ENCODE data around the gene VPS13D.
A peak's percentile ranks its signal among the peaks of the same experiment; 100 is the strongest.
"Not testable (repeated sequence)": the region's sequence is repeated elsewhere in the genome, so short reads cannot be mapped to it uniquely, and the experiment has no call there.

VPS13D gene

DNA sequence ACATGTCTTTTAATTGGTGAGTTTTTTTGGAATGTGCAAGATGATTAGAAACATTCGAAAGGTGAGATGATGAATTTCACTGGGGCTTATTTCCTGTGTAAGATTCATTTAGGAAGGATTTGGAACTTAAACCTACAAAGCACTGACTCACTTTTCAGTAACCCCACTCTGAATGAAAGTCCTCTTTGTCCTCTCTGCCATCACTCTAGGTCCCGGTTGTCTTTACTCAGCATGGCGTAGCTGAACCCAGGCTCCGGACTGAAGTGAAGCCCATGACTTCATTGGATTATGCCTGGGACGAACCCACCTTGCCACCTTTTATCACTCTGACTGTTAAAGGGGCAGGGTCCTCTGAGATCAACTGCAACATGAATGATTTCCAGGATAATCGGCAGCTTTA lies 139.4 kb downstream of the VPS13D start:
- no peak for DNase-seq (ENCODE audit: low spot score)

- DNase-seq (ENCODE audit: low spot score): no peak
These were observed 140.6 kb downstream of the VPS13D start for GRCh38 chr1:12370333-12370975.

DNA sequence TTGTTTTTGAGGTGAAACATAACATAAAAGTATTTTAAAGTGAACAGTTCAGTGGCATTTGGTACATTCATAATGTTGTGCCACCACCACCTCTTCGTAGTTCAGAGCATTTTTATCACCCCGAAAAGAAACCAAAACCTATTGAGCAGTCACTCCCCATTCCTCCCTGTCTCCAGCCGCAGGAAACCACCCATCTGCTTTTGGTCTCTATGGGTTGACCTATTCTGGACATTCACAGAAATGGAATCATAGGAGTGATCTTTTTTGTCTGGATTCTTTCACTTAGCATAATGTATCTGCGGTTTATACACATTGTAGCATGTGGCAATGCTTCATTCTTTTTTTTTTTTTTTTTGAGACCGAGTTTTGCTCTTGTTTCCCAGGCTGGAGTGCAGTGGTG lies 141.2 kb downstream of the VPS13D start:
- no peak for DNase-seq (ENCODE audit: low spot score)

DNA sequence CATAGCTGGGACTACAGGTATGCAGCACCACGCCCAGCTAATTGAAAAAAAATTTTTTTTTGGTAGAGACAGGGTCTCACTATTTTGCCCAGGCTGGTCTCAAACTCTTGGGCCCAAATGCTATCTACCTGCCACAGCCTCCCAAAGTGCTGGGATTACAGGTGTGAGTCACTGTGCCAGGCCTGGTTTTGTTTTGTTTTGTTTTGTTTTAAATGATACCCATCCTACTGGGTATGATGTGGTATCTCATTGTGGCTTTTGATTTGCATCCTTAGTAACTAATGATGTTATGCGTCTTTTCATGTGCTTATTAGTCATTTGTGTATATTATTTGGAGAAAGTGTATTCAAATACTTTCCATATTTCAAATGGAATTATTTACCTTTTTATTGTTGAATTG lies 142.3 kb downstream of the VPS13D start:
- no peak for DNase-seq (ENCODE audit: low spot score)

- no peak for DNase-seq (ENCODE audit: low spot score)
These were observed 142.9 kb downstream of the VPS13D start for GRCh38 chr1:12372761-12373160.

DNA sequence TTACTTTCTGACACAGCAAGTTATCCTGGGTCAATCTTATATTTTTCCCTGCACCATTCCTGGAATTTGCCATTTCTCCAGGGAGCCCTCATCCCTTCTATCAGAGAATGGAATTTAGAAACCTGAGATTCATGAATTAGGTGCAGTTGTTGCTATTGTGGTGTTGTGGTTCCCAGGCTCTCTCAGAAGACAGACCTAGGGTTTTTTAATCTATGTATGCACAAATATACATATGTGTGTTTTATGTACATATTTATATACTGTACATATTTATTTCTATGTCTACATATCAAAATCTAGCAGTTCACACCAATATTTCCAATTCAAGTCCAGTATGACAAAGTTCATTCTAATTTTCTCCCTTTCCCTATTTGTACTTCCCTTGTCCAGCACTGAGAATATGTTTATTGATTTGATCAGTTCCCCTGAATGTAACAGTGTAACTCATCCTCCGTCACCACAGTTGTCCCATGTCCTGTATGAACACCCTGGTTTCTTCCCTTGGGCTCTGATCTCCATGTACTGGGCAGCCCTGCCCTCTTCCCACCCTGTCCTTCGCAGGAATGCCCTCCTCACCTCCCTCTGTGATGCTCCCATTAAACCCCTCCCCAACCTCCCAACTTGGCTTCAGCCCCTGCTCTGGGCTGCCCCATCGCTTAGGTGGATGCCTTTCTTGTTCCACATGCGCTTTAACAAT lies 145.5 kb downstream of the VPS13D start:
- no peak for DNase-seq (ENCODE audit: low spot score)

DNA sequence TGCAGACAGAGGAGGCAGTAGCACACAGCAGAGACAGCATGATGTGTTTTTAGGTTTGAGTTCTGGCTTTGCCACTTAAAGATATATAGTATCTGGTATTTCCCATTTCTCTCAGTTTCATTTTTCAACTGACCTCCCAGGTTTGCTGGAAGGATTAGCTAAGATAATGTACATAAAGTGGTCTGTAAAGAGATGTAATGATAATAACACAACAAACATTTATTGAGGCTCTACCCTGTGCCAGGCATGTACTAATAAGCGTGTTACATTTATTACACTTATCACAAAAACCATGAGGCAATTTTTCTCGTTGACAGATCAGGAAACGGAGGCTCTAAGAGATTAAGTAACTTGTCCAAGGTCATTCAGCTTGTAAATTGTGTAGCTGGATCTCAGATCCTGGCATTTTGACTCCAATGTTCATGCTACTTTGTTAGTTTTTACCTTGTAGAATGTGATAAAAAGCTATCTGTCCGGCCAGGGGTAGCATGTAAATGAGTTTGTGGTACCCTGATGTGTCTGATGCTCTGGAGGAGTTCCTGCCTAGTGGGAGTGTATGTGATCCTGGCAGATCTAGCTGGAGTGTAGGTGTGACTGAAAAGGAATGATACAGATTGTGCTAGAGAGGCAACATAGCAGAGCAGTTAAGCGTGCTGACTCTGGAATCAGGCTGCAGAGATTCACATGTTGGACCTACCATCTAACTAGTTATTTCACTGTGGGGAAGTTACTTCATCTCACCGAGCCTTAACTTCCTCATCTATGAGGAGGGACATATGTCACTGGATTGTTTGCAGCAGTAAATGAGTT lies 146.6 kb downstream of the VPS13D start:
- DNase-seq (ENCODE audit: low spot score): no peak

DNA sequence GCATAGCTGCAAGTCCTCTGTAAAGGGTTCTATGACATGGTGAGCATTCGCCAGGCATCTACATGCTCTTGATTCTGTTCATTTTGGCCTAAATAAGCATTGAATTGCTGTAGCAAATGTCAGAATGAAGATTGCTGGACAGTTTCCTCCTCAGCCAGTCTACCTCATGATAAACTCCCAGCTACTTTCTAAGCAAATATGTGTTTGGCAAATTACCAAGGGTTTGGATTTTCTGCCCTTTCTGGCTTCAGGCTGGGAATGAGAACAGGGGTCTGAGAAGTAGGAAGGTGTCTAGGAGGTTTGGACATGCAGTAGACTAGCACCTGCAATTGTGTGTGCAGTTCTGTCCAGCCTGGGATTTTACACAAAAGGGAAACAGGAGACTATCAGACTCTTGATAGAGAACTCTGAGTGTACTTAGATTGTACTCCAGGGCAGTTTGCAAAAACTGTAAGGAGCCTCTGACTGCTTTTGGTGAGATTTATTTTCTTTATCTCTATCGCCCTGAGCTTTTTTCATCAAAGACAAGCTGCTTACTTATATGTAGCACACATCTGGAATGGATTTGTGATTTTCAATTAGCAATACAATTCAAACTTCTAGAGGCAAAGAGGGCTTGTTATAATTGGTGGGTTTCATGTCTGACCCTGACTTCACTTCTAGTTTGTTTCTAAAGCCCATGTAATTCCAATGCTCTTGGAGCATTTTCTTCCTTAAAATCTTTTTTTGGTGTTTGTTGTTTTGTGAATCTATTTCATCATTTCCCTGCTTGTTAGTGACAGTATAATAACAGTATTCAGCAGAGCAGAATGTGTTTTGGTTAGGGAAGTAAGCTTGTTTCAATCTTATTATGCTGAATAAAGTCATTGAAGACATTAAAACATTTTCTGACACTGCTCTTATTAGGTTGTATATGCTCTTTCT lies 150.8 kb downstream of the VPS13D start:
- DNase-seq (ENCODE audit: low spot score): peak; percentile 12

DNA sequence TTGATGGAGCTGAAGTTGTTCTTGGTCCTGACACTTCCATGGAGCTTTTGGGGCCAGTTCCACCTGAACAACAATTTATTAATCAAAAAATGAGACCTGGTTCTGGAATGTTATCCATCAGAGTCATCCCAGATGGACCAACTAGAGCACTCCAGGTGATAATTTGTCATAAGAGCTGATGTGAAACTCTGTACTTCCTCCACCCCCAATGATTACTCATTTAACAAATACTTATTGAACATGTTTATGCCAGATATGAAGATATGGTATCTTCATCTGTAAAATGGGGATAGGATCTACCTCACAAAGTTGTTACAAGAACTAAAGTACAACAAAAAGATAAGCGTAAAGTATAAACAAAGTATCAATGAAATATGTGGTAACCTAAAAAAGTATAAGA lies 153.2 kb downstream of the VPS13D start:
- no peak for DNase-seq (ENCODE audit: low spot score)

GRCh38 chr1:12383786-12384185 lies 154.0 kb downstream of the VPS13D start:
- DNase-seq (ENCODE audit: low spot score): peak; percentile 14

GRCh38 chr1:12384836-12385456 lies 155.1 kb downstream of the VPS13D start:
- no peak for DNase-seq (ENCODE audit: low spot score)

DNA sequence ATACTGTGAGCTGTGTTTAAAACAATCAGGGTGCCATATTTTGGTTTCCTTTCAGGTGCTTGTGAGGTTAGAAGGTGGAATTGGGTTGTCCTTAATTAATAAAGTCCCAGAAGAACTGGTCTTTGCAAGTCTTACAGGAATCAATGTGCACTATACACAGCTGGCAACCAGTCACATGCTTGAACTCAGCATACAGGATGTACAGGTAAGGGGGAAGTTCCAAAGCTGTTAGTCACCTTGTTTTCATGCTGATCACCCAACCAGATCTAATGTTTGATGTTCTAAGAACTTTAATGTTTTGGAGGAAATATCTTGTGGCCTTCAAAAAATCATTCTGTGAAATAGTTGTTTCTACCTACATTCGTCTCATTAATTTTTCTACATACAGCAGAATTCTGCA lies 156.3 kb downstream of the VPS13D start:
- no peak for DNase-seq (ENCODE audit: low spot score)

GRCh38 chr1:12387641-12388040 lies 157.8 kb downstream of the VPS13D start:
- no peak for DNase-seq (ENCODE audit: low spot score)

DNA sequence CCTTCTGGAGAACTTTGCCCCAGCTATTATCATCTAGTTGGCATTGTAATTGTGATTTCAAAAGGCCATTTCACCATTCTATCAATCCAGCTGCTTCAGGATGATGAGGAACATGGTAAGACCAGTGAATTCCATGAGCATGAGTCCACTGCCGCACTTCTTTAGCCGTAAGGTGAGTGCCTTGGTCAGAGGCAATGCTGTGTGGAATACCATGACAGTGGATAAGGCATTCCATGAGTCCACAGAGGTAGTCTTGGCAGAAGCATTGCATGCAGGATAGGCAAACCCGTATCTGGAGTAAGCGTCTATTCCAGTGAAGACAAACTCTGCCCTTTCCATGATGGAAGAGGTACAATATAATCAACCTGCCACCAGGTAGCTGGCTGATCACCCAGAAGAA lies 160.5 kb downstream of the VPS13D start:
- not testable (repeated sequence) for DNase-seq (ENCODE audit: low spot score)

DNA sequence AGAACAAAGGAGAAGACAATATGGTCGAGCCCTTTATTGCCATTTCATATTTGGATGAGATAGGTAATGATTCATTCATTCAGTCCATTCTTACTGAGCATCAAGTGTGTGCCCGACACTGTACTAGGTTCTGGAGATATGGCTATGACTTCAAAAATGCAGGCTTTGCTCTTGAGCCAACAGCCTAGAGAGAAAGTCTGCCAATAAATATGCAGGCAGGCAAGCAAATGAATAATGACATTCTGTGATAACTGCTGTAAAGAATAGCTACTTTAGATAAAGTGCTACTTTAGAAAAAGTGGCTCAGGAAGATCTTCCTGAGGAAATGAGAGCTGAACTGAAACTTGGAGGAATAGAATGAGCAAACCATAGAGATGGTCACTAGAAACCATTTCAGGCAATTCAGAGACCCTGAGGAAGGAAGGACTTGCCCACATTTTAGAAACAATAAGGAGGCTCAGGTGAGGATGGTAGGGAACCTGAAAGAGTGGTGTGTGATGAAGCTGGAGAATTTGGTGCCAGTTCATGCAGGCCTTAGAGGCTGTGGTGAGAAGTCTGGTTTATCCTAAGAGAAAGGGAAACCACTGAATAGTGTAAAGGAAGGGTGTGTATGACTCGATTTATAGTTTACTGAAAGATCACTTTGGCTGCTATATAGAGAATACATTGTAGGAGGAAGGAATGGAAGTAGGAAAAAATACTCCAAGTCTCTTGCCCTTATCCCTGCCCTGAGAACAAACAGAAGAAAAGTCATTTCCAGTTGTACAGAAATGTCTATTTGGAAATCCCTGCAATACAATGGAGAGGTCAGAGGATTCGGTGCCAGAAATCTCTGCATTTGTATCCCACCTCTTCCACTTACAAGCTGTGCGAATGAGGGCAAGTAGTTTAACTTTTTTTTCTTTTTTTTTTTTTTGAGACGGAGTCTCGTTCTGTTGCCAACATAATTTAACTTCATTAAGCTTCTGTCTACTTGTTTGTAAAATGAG lies 167.9 kb downstream of the VPS13D start:
- DNase-seq (ENCODE audit: low spot score): no peak

DNA sequence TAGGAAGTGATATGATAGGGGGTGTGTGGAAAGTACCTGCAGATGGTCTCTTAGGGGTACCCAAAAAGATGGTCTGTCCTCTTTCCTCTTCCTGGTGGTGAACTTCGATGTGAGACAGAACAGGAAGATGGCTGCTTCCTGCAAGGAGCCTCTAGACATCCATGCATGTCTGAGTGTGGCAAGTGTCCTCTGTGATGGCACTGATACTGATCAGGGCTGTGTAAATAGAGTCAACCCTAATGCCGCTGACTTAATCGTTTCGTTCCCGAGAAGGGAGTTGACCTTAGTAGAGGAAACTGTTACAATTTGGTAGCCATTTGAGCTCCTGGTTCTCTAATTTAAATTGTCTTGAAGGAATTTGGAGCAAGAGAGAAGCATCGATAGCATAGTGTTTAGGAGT lies 168.6 kb downstream of the VPS13D start:
- no peak for DNase-seq (ENCODE audit: low spot score)

- DNase-seq (ENCODE audit: low spot score): no peak
These were observed 170.3 kb downstream of the VPS13D start for GRCh38 chr1:12400027-12400693.

GRCh38 chr1:12402159-12402673 lies 172.4 kb downstream of the VPS13D start:
- no peak for DNase-seq (ENCODE audit: low spot score)

DNA sequence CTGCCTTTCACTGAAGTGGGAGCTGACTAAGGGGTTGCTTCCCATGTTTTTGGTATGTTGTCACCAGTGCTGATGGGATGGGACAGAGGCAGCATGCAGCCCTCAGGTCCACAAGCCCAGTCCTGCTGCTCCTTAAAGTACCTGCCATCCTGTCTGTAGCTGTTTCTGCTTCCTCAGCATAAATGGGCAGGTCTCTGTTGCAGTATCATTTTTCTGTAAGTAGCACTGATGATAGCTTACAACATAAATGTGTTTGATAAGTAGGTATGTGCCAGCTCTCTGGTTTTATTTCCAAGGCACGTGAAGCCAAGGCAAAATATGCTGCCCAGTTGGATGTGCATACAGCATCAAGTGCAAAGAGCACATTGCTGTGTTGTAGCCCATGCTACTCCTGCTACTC lies 173.0 kb downstream of the VPS13D start:
- DNase-seq (ENCODE audit: low spot score): no peak

GRCh38 chr1:12404918-12405317 lies 175.1 kb downstream of the VPS13D start:
- no peak for DNase-seq (ENCODE audit: low spot score)

All from GM03348 (cell line).